ENCODE results near the gene DIS3L2.
A peak's percentile ranks its signal among the peaks of the same experiment; 100 is the strongest.
"Not testable (repeated sequence)": the region's sequence is repeated elsewhere in the genome, so short reads cannot be mapped to it uniquely, and the experiment has no call there.

Gene DIS3L2

DNA sequence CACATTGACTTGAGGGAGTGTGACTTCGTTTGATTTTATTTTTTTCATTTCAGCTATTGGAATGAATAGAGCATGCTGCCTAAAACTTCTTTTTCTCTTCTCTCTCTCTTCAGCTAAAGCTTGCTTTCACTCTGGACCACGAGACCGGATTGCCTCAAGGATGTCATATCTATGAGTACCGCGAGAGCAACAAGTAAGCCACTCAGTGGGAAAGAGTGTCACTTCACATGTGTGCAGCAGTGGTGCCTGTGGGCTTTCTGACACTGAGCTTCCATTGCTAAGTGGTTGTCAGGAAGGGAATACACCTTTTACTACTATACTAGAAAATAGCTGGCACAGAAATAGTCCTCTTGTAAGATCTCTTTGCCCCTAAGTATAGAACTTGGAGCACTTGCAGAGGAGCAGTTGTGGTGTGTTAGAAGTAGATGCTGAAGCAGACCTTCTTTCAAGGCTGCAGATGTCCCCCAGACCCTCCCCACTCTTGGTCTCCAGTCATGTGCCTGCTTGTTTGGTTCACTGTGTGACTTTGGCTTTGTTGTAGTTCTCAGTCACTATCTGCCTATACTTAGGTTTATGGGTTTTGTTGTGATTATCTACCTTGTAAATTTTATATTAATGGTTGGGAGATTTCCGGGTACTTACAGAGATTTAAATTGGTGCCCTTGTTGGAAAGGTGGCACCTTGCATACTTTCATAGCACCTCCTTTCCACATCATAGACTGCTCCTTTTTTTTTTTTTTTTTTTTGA is 338.6 kb downstream of the DIS3L2 start:
- no peak for DNase-seq (ENCODE audit: low spot score)

DNA sequence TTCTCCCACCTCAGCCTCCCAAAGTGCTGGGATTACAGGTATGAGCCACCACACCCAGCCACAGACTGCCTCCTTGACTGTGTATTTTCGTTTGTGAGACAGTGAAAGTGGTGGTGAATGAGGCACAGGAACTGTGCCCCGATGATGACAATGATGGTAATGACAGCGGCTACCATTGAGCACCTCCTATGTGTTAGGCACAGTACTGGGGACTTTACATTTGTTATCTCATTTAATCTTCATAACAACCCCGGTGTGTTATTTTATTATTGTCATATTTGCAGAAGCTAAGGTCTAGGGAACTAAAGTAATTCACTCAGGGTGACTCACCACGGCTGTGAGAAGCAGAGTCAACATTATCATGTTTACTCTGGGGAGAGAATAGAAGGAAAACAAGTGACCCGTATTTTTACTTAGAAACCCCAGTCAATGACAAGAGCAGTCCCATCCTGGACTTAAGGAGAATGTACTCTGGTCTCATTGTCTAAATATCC is 339.4 kb downstream of the DIS3L2 start:
- DNase-seq (ENCODE audit: low spot score) = no peak

DNA sequence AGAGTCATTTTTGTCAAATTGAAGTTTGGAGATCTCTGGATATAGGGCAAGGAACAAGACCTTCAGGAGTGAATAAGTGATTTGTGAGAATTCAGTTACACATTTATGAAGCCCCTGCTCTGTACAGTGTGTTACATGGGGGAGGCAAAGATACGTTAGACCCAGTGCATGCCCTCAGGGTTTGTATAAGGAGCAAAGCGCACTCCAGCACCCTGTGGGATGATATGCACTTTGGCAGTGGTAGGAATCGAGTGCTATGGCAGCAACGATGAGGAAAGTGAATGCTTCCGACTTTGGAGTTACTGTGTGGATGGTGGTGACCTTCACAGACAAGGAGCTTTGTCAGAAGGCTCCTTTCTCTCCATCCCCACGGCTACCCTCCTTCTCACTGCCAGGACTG is 342.7 kb downstream of the DIS3L2 start:
- DNase-seq (ENCODE audit: low spot score) = no peak

- no peak for DNase-seq (ENCODE audit: low spot score)
These were observed 345.3 kb downstream of the DIS3L2 start for GRCh38 chr2:232306741-232307305.

DNA sequence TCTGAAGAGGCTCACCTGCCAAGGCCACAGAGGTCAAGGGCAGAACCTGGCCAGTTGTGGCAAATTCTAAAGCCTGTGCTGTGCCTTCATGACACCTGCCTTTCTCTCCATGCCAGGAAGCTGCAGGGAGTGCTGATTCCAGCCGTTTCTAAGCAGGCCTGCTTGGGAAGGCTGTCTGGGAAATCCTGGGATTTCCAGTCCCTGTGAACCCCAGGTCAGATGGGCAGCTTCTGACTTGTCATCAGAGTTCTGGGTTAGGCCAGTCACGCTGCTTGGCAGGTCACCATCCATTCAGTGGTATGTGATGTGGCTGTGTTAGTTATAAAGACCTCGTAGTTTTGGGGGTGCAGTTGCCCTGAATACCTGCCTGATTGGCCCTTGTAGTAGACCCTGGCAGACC is 346.3 kb downstream of the DIS3L2 start:
- no peak for DNase-seq (ENCODE audit: low spot score)

GRCh38 chr2:232308986-232309385 is 347.5 kb downstream of the DIS3L2 start:
- DNase-seq (ENCODE audit: low spot score) = no peak

DNA sequence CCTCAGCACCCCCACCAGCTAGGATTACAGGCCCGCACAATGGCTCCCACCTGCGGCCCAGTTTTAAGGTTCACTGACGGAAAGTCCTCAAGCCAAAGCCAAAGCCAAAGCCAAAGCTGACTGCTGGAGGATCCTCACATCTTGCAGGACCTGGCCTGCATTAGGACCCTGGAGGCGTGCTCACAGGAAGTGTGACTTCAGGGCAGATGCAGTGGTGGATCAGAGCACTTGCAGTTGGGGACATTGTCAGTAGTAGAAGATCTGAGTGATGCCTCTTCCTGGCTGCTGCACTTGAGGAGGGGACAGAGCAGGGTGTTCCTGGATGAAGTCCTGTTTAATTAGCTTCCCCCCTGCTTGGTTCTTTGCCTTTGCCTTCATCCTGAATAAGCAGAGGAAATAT is 348.1 kb downstream of the DIS3L2 start:
- no peak for DNase-seq (ENCODE audit: low spot score)

GRCh38 chr2:232310121-232310520 is 348.6 kb downstream of the DIS3L2 start:
- no peak for DNase-seq (ENCODE audit: low spot score)

DNA sequence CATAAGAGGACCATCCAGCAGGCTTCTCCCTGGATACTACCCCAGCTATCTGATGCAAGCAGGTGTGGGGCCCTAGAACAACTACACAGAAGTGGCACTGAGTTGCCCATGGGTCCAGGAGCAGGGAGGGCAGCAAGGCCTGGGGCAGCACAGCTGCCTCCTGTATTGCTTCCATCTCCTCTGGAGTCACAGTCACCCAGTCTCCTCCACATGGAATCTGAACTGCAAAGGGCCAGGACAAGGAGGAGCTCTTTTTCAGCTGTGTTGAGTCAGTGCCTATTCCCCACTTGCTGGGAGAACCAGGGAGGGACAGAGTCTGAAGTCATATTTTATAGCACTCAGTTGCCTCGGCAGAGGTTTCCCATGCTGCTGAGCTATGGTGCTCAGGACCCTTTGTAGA is 349.2 kb downstream of the DIS3L2 start:
- DNase-seq (ENCODE audit: low spot score) = no peak

- not testable (repeated sequence) for DNase-seq (ENCODE audit: low spot score)
These were observed 352.1 kb downstream of the DIS3L2 start for GRCh38 chr2:232313645-232314044.

DNA sequence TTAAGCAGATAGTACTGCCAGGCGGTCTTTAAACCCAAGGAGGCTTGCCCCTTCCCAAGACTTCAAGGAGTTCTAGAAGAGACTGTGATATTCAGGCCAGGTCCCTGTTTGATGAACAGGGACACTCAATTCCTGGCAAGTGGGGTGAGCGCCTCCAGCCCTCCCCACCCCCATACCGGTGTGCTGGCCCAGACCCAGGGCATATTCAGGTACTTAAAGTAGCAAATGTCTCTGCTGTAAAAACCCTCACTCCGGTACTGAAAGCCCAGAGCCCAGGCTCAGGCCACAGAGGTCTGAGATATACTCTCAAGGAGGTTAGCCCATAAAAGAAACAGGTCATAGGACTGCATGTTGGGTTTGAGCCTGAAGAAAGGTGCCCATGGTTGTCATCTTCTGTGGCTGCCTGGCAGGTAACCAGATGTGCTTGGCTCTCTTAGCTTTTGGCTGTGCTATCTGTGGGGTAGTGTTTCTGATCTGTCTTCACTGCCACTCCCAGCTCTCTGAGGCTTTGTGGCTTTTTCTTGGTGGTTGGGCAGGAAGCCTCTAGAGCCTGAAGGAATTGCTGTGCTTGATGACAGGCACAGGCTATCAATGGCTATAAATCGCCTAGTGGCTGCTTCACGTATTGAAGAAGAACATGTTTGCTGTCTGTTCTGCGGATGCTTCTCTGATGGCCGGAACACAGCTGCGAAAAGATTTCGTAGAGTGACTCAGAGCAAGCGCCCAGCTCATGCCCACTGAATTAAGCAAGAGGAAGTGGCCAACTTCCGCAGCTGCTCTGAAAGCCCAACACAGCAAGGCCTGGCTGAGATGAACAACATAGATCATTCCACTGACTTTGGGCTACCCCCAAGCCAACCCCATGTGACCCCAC is 353.8 kb downstream of the DIS3L2 start:
- DNase-seq (ENCODE audit: low spot score) = no peak

DNA sequence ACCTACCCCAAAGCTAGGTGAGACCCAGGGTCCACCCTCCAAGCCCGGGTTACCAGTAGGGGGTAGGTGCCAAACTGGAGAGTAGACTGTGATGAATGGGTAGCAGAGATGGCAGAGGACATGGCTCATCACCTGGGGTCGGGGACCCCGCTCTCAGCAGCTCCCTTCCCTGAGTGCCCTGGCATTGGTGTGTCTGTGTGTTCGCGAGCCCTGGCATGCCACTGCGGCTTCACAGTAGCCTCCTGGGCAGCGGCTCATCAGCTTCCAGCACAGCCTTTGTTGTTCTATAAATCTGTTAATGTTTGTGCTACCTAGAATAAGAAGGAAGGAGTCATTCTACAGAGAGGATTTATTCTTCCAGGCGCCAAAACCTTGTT is 354.4 kb downstream of the DIS3L2 start:
- DNase-seq (ENCODE audit: low spot score) = no peak

GRCh38 chr2:232316461-232317330 is 355.2 kb downstream of the DIS3L2 start:
- no peak for DNase-seq (ENCODE audit: low spot score)

GRCh38 chr2:232318169-232318855 is 356.8 kb downstream of the DIS3L2 start:
- DNase-seq (ENCODE audit: low spot score) = no peak

DNA sequence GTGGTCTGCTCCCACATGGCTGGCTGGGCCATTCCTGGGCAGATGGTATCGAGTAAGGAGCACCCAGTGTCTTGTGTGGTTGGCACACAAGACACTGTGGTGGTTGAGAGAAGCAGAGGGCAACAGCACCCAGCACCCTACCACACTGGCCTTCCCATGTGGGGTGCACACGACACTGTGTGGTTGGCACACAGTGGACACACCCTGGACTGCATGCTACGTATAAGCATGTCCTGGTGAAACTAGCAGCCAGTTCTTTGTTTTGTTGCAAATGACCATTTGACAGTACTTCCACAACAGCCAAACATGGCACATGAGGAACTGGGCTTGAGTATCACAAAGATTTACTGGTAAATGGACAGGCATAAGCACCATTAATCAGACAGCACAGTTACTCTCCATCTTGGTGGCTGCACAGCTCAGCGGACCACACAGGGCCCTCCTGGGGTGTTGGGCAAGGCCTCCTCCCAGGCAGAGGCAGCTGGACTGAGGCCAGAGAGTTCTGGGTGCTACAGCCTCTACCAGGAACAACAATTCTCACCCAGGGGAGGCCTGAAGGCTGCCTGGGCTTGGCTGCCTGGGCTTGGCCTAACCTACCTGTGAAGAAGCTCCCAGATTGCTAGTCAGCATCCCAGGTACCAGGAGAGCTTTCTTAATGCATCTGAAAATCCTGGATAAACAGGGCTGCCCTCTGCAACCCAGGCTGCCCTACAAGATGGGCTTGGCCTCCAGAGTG is 357.7 kb downstream of the DIS3L2 start:
- no peak for DNase-seq (ENCODE audit: low spot score)

DNA sequence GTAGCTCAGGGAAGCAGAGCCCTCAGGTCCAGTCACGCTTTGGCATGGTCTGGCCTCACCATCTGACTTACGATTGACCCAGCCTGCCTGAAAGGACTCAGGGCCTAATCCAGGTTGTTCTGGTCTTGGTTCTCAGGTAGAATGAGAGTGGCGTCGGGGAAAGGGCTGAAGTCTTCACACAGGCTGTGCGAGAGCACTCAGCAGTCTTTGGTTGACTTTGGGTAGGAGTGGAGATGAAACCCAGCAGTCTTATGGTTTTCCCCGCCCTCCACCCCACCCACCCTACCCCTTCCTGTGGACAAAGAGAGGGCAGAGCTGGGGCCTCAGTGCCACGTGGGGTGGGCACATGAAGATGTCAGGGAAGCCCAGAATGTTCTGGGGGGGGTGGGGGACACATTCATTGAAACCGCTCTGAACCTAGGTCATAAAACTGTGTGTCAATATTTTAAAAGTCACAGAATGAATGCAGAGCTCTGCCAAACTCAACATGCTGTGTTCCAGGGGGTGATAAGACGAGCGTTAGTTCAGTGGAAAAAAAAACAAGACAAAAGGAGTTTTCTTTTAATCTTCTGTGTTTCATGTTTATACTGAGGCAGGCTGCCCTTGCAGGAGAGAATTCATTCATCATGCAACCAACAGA is 358.4 kb downstream of the DIS3L2 start:
- DNase-seq (ENCODE audit: low spot score) = no peak

DNA sequence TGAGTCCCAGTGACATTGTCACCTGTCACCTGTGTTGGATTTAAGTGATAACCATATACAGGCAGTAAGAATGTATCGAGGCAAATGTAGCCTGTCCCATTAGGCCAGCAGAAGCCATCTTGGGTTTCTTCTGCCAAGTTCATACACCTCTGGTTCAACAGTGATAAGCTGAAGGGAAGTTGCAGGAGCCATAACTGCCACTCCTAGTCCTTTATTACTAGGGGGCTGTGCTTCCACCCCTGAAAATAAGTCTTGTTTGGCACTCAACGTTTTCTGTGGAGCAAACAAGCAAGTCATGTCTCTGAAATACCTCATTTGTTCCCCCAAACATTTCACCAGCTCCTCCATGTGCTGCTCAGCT is 358.9 kb downstream of the DIS3L2 start:
- DNase-seq (ENCODE audit: low spot score) = peak; percentile 33

- DNase-seq (ENCODE audit: low spot score) = no peak
These were observed 359.8 kb downstream of the DIS3L2 start for GRCh38 chr2:232321156-232321816.

GRCh38 chr2:232321817-232322559 is 360.5 kb downstream of the DIS3L2 start:
- DNase-seq (ENCODE audit: low spot score) = no peak

Data from hematopoietic multipotent progenitor cell treated with erythropoietin and hydrocortisone succinate and interleukin-3 and kit ligand, for 17 days (in vitro differentiated cells).